NCI-H510A (cell line): Measurements from ENCODE around the gene TMEM132C.
A peak's percentile ranks its signal among the peaks of the same experiment; 100 is the strongest.

Experiments
- DNase-seq: peaks from one replicate; lab custom pipeline; 2025; lab: John Stamatoyannopoulos, UW

The TMEM132C gene

GRCh38 chr12:128667193-128667592 lies 400.2 kb downstream of the TMEM132C start:
- no peak for DNase-seq

GRCh38 chr12:128671528-128672042 lies 404.6 kb downstream of the TMEM132C start:
- no peak for DNase-seq

DNA sequence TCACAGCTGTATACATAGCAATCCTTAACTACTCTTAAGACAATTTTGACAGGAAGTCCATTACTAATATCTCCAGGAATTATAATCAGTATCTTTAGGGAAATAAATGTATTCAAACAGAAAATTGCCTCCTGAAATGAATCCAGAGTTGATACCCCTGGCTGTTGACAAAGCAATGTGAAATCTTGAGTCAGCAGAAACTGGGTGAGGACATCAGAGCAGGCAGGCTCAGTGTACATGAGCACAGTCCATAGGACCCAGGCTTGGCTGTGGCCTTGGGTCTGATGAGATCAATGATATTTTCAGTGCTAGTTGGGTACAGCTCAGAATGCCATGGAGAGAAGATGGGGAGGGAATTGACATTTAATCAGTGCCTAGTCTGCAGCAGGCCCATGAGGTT lies 405.5 kb downstream of the TMEM132C start:
- DNase-seq: no peak

GRCh38 chr12:128672893-128673292 lies 405.9 kb downstream of the TMEM132C start:
- no peak for DNase-seq

DNA sequence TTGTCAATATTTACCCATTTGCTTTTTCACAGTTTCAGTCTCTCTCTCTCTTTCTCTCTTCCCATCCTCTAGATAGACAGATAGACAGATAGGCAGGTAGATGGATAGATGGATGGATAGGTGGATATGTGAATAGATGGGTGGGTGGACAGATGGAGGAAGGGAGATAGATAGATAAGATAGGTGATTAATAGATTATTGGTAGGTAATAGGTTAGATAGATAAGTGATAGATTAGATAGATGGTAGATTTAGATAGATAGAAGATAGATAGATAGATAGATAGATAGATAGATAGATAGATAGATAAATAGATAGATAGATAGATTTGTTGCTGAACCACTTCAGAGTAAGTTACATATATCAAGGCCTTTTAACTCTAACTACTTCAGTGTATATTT lies 408.6 kb downstream of the TMEM132C start:
- no peak for DNase-seq

- no peak for DNase-seq
Measured at GRCh38 chr12:128680555-128680954, 413.6 kb downstream of the TMEM132C start.

DNA sequence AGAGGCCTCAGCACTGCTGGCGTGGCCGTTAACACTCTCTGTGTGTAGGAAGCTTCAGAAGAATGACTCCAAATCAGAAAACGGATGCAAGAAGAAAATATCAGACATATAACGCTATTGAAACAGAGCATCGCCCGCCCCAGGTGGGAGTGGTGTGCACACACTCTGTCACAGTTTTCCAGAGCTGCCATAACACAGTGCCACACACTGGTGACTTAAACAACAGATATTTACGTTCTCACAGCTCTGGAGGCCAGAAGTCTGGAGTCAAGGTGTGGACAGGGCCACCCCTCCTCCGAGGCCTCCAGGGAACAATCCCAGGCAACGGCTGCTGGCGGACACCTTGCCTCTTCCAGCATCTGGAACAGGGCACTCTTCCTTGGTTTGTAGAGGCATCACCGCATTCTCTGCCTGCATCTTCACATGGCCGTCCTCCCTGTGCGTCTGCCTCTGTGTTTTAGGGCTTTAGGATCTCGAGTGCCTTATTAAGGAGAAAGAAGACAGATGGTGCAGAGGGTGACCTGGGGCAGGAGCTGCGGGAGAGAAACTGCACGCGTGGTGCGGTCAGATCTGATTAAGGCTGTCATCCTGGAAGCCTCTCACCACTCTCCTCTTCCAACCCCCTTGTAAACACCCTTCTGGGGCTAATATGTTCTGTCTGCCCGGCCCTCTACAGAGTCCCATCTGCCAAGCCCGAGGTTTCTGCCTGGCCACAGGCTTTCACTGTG lies 415.7 kb downstream of the TMEM132C start:
- DNase-seq: no peak

GRCh38 chr12:128684352-128684751 lies 417.4 kb downstream of the TMEM132C start:
- DNase-seq: no peak

DNA sequence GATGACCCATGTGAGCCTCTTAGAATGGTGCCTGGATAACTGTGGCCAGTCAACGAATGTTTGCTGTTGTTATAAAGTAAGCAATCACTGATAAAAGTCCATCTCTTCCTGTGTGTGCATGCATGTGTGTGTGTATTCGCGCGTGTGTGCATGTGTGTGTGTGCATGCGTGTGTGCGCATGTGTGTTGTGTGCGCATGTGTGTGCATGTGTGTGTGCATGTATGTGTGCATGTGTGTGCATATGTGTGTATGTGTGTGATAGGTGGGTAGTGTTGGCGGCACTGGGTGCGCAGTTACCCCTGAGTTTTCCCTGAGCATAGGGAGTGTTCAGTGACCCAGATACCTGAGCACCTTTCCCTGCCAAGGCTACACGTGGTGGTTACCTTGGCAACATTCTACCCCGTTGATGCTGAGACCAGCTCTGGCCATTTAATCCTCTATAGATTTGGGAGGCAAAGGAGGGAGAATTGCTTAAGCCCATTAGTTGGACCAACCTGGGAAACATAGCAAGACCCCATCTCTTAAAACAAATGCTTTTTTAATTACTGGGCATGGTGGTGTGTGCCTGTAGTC lies 419.0 kb downstream of the TMEM132C start:
- DNase-seq: no peak

GRCh38 chr12:128687851-128688250 lies 420.9 kb downstream of the TMEM132C start:
- no peak for DNase-seq

DNA sequence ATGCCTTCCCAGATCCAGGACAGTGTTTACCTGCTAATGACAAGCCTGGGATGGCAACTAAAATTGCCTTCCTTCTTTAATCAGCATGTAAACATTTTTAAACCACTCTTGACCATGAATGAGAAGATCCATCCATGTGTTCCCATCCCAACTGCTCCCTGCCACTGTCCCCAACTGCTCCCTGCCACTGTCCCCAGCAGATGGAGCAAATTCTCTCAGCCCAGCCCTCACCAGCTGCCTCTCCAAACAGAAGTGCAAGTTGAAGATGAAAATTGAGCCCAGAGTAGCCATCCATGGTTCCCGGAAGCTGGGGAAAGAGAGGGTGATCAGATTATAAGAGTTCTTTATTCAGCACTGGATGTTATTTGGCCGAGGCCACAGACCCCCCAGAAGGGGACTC lies 423.7 kb downstream of the TMEM132C start:
- peak; percentile 61 for DNase-seq

DNA sequence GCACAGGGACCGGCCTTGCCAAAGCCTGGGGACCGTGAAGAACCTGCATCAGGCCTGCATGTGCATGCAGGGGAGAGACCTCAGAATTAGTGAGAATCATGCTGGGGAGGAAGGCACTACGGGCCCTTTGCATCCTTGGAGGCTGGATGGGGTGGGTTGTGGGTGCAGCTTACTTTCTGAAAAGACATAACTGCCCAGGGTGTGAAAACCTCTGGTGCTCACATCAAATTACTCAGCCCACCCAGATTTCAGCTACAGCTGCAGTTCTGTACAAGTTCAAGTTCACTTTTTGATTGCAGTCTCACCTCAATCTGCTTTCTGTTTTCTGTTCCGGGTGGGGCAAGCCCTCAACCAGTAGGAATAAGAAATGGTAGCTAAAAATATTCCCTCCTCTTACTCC lies 426.1 kb downstream of the TMEM132C start:
- no peak for DNase-seq

DNA sequence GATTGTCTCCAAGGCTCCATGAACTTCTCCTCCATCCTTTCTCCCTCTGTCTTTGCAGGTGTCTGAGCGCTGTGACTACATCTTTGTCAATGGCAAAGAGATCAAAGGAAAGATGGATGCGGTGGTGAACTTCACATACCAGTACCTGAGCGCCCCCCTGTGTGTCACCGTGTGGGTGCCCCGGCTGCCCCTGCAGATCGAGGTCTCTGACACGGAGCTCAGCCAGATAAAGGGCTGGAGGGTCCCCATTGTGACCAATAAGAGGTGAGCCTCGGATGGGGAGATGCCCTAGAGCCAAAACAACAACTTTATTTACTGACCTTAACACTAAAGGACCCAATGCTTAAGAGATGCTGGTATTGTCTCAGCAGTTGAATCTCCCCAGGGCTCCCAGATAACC lies 426.8 kb downstream of the TMEM132C start:
- DNase-seq: no peak

- no peak for DNase-seq
Measured at GRCh38 chr12:128694445-128694844, 427.5 kb downstream of the TMEM132C start.

DNA sequence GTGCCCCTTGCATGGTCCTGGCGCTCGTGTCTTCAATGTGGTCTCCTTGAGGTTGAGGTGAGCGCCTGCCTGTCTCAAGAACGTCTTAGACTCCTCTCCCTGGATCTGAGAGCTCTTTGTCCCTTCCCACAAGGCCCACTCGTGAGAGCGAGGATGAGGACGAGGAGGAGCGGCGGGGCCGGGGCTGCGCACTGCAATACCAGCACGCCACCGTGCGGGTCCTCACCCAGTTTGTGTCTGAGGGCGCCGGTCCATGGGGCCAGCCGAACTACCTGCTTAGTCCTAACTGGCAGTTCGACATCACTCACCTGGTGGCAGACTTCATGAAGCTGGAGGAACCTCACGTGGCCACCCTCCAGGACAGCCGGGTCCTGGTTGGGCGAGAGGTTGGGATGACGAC lies 428.7 kb downstream of the TMEM132C start:
- no peak for DNase-seq

DNA sequence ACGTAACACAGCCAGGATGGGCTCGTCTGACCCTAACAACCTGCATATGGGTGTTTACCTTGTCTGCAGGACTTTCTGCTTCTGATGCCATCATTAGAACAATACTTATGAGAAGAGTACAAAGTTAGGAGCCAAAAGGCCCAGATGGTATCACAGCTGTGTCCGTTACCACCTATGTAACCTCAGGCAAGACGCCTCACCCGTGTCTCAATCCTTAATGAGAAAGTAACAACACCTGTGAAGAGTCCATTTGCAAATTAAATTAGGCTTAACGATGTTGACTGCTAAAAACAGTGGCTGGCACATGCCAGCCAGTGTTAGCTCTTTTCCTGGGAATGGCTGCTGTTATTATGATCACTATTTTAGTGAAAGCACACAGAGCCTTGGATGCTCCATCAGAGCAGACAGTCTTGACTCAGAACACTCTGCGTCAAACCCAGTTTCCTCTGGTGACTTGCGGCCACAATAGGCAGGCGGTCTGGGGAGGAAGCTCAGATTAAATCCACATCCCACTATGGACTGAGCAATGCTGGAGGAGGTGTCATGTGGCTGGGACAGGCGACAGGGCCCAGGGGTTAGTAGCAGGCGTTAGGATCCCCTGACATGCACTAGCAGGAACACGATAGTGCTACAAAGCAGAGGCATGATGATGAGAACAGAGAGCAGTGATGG lies 431.5 kb downstream of the TMEM132C start:
- DNase-seq: no peak

- DNase-seq: no peak
Measured at GRCh38 chr12:128699106-128699505, 432.1 kb downstream of the TMEM132C start.

DNA sequence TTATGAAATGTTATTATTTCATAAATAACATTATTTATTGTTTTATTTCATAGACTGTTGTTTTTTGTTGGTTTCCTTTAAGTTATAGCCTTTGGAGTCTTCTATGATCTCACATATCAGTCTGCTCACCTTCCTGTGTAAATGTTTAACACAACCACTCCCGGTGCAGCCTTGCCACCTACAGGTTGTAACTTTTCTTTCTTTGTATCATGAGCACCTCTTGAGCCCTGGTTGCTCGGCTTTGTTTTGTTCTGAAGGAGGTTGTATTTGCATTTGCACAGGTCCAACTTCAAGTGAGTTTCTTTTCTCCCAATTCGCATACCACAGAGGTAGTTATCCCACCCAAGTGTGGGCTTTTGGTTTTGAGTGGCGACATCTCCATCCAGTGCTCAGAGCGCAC lies 435.4 kb downstream of the TMEM132C start:
- peak; percentile 40 for DNase-seq

DNA sequence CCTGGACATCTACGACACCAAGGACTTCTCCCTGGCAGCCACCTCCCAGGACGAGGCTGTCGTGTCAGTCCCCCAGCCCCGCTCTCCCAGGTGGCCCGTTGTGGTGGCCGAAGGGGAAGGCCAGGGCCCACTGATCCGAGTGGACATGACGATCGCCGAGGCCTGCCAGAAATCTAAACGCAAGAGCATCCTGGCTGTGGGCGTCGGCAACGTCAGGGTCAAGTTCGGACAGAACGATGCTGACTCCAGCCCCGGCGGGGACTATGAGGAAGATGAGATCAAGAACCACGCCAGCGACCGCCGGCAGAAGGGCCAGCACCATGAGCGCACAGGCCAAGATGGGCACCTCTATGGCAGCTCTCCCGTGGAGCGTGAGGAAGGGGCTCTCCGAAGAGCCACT lies 438.2 kb downstream of the TMEM132C start:
- DNase-seq: no peak

- no peak for DNase-seq
Measured at GRCh38 chr12:128707488-128707887, 440.5 kb downstream of the TMEM132C start.

DNA sequence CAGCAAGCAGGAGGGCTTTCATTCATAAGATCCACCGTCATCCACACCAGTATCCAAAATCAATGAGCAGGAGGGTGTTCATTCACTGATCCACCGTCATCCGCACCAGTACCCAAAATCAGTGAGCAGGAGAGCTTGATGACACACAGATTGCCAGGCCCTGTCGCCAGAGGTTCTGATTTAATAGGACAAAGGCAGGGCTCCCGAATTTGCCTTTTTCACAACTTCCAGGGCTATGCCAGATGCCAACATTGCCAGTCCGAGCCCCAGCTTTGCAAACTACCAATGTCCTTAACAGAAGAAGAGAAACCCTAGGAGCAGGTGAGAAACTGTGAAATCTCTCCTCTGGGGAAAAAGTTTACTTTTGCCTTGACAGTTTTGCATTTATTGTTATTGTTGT lies 441.8 kb downstream of the TMEM132C start:
- DNase-seq: no peak

GRCh38 chr12:128709660-128710059 lies 442.7 kb downstream of the TMEM132C start:
- no peak for DNase-seq

DNA sequence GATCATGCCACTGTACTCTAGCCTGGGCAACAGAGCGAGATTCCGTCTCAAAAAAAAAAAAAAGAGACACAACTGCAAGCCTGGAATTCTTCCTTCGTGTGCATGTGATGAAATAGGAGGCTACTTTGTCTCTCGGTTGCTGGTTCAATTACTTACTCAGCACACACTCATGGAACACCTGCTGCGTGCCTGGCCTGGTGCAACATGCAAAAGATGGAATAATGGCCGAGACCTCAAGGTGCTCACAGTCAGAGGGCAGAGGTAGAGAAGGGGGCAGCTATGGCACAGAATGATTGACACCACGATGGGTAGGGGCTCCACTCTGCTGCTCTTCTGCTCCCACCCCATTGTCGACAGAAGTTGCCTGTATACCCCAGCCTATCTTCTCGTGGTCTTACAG lies 444.5 kb downstream of the TMEM132C start:
- DNase-seq: no peak
